Hepatocyte (in vitro differentiated cells): Measurements from ENCODE around the gene DDAH2. TPM values are rescaled to one million over a fixed set of nuclear protein-coding genes. Genes with fewer than 3 reads are reported as not detected.

ENCODE experiments used
- DNase-seq: peaks from one replicate; pipeline ENCODE4 v3.0.0-alpha.2; 2016; ENCODE audit warnings: low spot score
- H2AFZ ChIP-seq: fragments of 200-600 bp; sonication (generic); 2 replicates; pipeline ENCODE4 v1.6.0; 2016; ENCODE audit warnings: antibody characterized with exemption, mild to moderate bottlenecking
- H3K27ac ChIP-seq: fragments of 200-600 bp; sonication (generic); 2 replicates; pipeline ENCODE4 v1.5.1; 2016; ENCODE audit warnings: mild to moderate bottlenecking
- H3K27me3 ChIP-seq: fragments of 200-600 bp; sonication (generic); 2 replicates; pipeline ENCODE4 v1.6.1; 2016
- H3K36me3 ChIP-seq: fragments of 200-600 bp; sonication (generic); replicated peaks from 2 replicates; pipeline ENCODE4 v1.5.1; 2016; ENCODE audit warnings: low read depth; ENCODE audit not compliant: insufficient read depth
- H3K4me1 ChIP-seq: fragments of 200-600 bp; sonication (generic); 2 replicates; pipeline ENCODE4 v1.5.1; 2016; ENCODE audit warnings: mild to moderate bottlenecking, moderate library complexity; ENCODE audit not compliant: insufficient read depth
- H3K4me2 ChIP-seq: fragments of 200-600 bp; sonication (generic); 2 replicates; pipeline ENCODE4 v1.6.0; 2016
- H3K4me3 ChIP-seq: fragments of 200-600 bp; sonication (generic); 2 replicates; pipeline ENCODE4 v1.5.1; 2016; ENCODE audit warnings: mild to moderate bottlenecking
- H3K79me2 ChIP-seq: fragments of 200-600 bp; sonication (generic); 2 replicates; pipeline ENCODE4 v1.6.0; 2017; ENCODE audit warnings: mild to moderate bottlenecking
- H3K9me2 ChIP-seq: fragments of 200-600 bp; sonication (generic); replicated peaks from 2 replicates; pipeline ENCODE4 v1.6.0; 2017; ENCODE audit warnings: mild to moderate bottlenecking; ENCODE audit not compliant: insufficient read depth
- H3K9me3 ChIP-seq: fragments of 200-600 bp; sonication (generic); 2 replicates; pipeline ENCODE4 v1.5.1; 2016; ENCODE audit warnings: low read depth, mild to moderate bottlenecking
- H4K20me1 ChIP-seq: fragments of 200-600 bp; sonication (generic); 2 replicates; pipeline ENCODE4 v1.6.0; 2016; ENCODE audit warnings: mild to moderate bottlenecking; ENCODE audit not compliant: insufficient read depth, poor library complexity, severe bottlenecking
- CTCF ChIP-seq: fragments of 200-600 bp; sonication (generic); IDR thresholded peaks from 2 replicates; pipeline ENCODE4 v1.5.1; 2016; ENCODE audit warnings: antibody characterized with exemption, mild to moderate bottlenecking; ENCODE audit not compliant: poor library complexity
- EZH2 ChIP-seq: fragments of 200-600 bp; sonication (generic); IDR thresholded peaks from 2 replicates; pipeline ENCODE4 v1.6.1; 2016; ENCODE audit warnings: antibody characterized with exemption, mild to moderate bottlenecking, borderline replicate concordance
- EZH2phosphoT487 ChIP-seq: fragments of 200-600 bp; sonication (generic); IDR thresholded peaks from one replicate; pipeline ENCODE4 v1.6.1; 2018; ENCODE audit warnings: antibody characterized with exemption, mild to moderate bottlenecking, low read depth, moderate library complexity; ENCODE audit not compliant: unreplicated experiment, severe bottlenecking
- WGBS: methylation state at CpG from one replicate; pipeline ENCODE4 v1.1.6; 2016; ENCODE audit warnings: low lambda C conversion rate; ENCODE audit errors: missing lambda C conversion rate; 5-methylcytosine and 5-hydroxymethylcytosine counted together
- polyA plus RNA-seq: library from polyadenylated mRNA; unstranded; fragments of >200 nt; fragmentation: Nextera tagmentation; extraction: Ambion mirVana; gene quantifications from 2 replicates; pipeline ENCODE4 v1.2.1, GENCODE V29; 2016
- total RNA-seq: library from RNA; depleted of rRNA; stranded (reverse); fragments of >200 nt; gene quantifications from 2 replicates; pipeline ENCODE4 v1.2.3, GENCODE V29; 2014

The DDAH2 gene
- total and polyA plus RNA-seq, 2 experiments from 2014 or later: 93.8 to 157 TPM

- Histone ChIP-seq H2AFZ (no peak overlapping the region), H3K9me2 (no peaks in the 10 kb centered on the region), H3K4me2 (no peak overlapping the region), H3K79me2 (peaks cover 25% of the 10 kb centered on the region), H3K9me3 (no peaks in the 10 kb centered on the region), H3K27me3 (no peaks in the 10 kb centered on the region), H3K4me1 (peaks cover 12% of the 10 kb centered on the region), H4K20me1 (peaks cover 14% of the 10 kb centered on the region), H3K27ac (no peak overlapping the region), H3K36me3 (no peaks in the 10 kb centered on the region), H3K4me3 (no peak overlapping the region)
- TF ChIP-seq EZH2phosphoT487 (no peak), CTCF (no peak), EZH2 (no peak)
- DNase-seq: no peak
- WGBS: 93% methylated on average over 7 of the region's 7 CpGs
These were observed 1.9 kb downstream of the DDAH2 start for GRCh38 chr6:31727034-31727716.

GRCh38 chr6:31725502-31726350 is 3.4 kb downstream of the DDAH2 start:
- Histone ChIP-seq H3K9me2 (no peaks in the 10 kb centered on the region), H4K20me1 (peaks cover 10% of the 10 kb centered on the region), H3K36me3 (no peaks in the 10 kb centered on the region), H3K4me3 (no peak overlapping the region), H3K27me3 (no peaks in the 10 kb centered on the region), H3K4me2 (no peak overlapping the region), H3K79me2 (peaks cover 16% of the 10 kb centered on the region), H2AFZ (no peak overlapping the region), H3K27ac (no peak overlapping the region), H3K4me1 (peaks cover 4% of the 10 kb centered on the region), H3K9me3 (no peaks in the 10 kb centered on the region)
- 97% methylated on average over 12 of the region's 12 CpGs for WGBS
- TF ChIP-seq EZH2phosphoT487 (no peak), EZH2 (no peak), CTCF (no peak)
- no peak for DNase-seq

GRCh38 chr6:31723980-31724691 is 5.0 kb downstream of the DDAH2 start:
- H3K4me2 ChIP-seq: no peak overlapping the region
- H3K27me3 ChIP-seq: no peaks in the 10 kb centered on the region
- H3K36me3 ChIP-seq: no peaks in the 10 kb centered on the region
- H3K4me3 ChIP-seq: no peak overlapping the region
- no peaks in the 10 kb centered on the region for H3K9me2 ChIP-seq
- H4K20me1 ChIP-seq: peaks cover 10% of the 10 kb centered on the region
- no peaks in the 10 kb centered on the region for H3K9me3 ChIP-seq
- no peak overlapping the region for H3K27ac ChIP-seq
- WGBS: 95% methylated on average over 24 of the region's 25 CpGs
- no peak for TF ChIP-seq CTCF
- no peak for TF ChIP-seq EZH2phosphoT487
- TF ChIP-seq EZH2: no peak
- DNase-seq: no peak
- H3K4me1 ChIP-seq: no peaks in the 10 kb centered on the region
- no peak overlapping the region for H2AFZ ChIP-seq
- peaks cover 14% of the 10 kb centered on the region for H3K79me2 ChIP-seq
